Cardiac septum (tissue), 1 donor: ENCODE results near the gene AKAP13. TPM values are rescaled to one million over a fixed set of nuclear protein-coding genes. Genes with fewer than 3 reads are reported as not detected.
"Not testable (repeated sequence)": the region's sequence is repeated elsewhere in the genome, so short reads cannot be mapped to it uniquely, and the experiment has no call there.

Experiments
- DNase-seq: peaks from one replicate; pipeline ENCODE4 v3.0.0-alpha.2; 2020; ENCODE audit warnings: low spot score
- intact Hi-C: fragments of 100-400 bp; cut with DNase I; formaldehyde crosslinking; loops from one replicate; pipeline ENCODE4 v1.14.0; 2022
- total RNA-seq: library from RNA; stranded (reverse); fragmentation: NEBNext Ultra II Directional; extraction: Animal tissue kit (Norgen Biotek cat#: 25700); gene quantifications from one replicate; pipeline ENCODE4 v1.2.1, GENCODE V29; 2021
- donor health status: DM: no; HTN: no; CAD: no.

AKAP13 gene
- total RNA-seq, 1 donor from 2014 or later = 458 TPM

GRCh38 chr15:85426481-85426880 is 46.1 kb downstream of the AKAP13 start:
- no peak for DNase-seq
- intact Hi-C loops = no loop called here

- DNase-seq = no peak
- intact Hi-C loops = no loop called here
Measured at GRCh38 chr15:85427286-85428028, 47.1 kb downstream of the AKAP13 start.

- intact Hi-C loops = no loop called here
- DNase-seq = no peak
Measured at GRCh38 chr15:85429522-85429921, 49.1 kb downstream of the AKAP13 start.

GRCh38 chr15:85430406-85431204 is 50.2 kb downstream of the AKAP13 start:
- intact Hi-C loops = no loop called here
- DNase-seq = no peak

- intact Hi-C loops = no loop called here
Measured at GRCh38 chr15:85439996-85440395, 59.6 kb downstream of the AKAP13 start.

GRCh38 chr15:85440451-85440850 is 60.0 kb downstream of the AKAP13 start:
- DNase-seq = no peak
- intact Hi-C loops = no loop called here

More at GRCh38 chr15:85439996-85440395, 59.6 kb downstream of the AKAP13 start:
- DNase-seq = no peak

- DNase-seq, intact Hi-C loops: not testable (repeated sequence)
Measured at GRCh38 chr15:85441854-85442253, 61.5 kb downstream of the AKAP13 start.

- intact Hi-C loops = no loop called here
- DNase-seq = no peak
Measured at GRCh38 chr15:85443046-85443445, 62.6 kb downstream of the AKAP13 start.

GRCh38 chr15:85443593-85444087 is 63.2 kb downstream of the AKAP13 start:
- DNase-seq = no peak
- intact Hi-C loops = no loop called here

GRCh38 chr15:85444122-85444745 is 63.8 kb downstream of the AKAP13 start:
- intact Hi-C loops = no loop called here
- DNase-seq = no peak

- intact Hi-C loops = no loop called here
- DNase-seq = no peak
Measured at GRCh38 chr15:85445361-85445760, 65.0 kb downstream of the AKAP13 start.

GRCh38 chr15:85451099-85451700 is 70.8 kb downstream of the AKAP13 start:
- DNase-seq = no peak
- intact Hi-C loops = loop anchor here (5.0 kb wide), 1 partner anchor 49 kb away; no protein-coding TSS in a partner anchor

- DNase-seq = no peak
- intact Hi-C loops = loop anchor here (5.0 kb wide), 1 partner anchor 50 kb away; no protein-coding TSS in a partner anchor
Measured at GRCh38 chr15:85452436-85452835, 72.0 kb downstream of the AKAP13 start.

GRCh38 chr15:85453144-85453872 is 72.9 kb downstream of the AKAP13 start:
- intact Hi-C loops = loop anchor here (5.0 kb wide), 1 partner anchor 51 kb away; no protein-coding TSS in a partner anchor
- no peak for DNase-seq

GRCh38 chr15:85454403-85454802 is 74.0 kb downstream of the AKAP13 start:
- DNase-seq = no peak
- intact Hi-C loops = loop anchor here (5.0 kb wide), 1 partner anchor 52 kb away; no protein-coding TSS in a partner anchor

- no peak for DNase-seq
- intact Hi-C loops = no loop called here
Measured at GRCh38 chr15:85455891-85456290, 75.5 kb downstream of the AKAP13 start.

GRCh38 chr15:85456798-85457197 is 76.4 kb downstream of the AKAP13 start:
- intact Hi-C loops = no loop called here

GRCh38 chr15:85457392-85457968 is 77.1 kb downstream of the AKAP13 start:
- intact Hi-C loops = no loop called here
- DNase-seq = no peak

More at GRCh38 chr15:85456798-85457197, 76.4 kb downstream of the AKAP13 start:
- no peak for DNase-seq

- DNase-seq = no peak
- intact Hi-C loops = no loop called here
Measured at GRCh38 chr15:85458764-85459163, 78.4 kb downstream of the AKAP13 start.
